Mammary epithelial cell (primary cell): ENCODE data around the gene SPATA46.

ENCODE experiments used
- EZH2 ChIP-seq: IDR thresholded peaks from 2 replicates; pipeline ENCODE4 v1.6.1; 2012; ENCODE audit warnings: low read length, inconsistent platforms, borderline replicate concordance
- TF ChIP-seq, protein P1 (sequence below), 2 donors: IDR thresholded peaks in 1 of 2; conservative IDR thresholded peaks in 1 of 2; 2 replicates each; pipeline ENCODE4 v1.5.1; 2011 to 2012; ENCODE audit warnings: inconsistent platforms in 2 of 2, low read length in 2 of 2, mild to moderate bottlenecking in 2 of 2, control low read depth in 1 of 2, low read depth in 1 of 2; ENCODE audit not compliant: insufficient read depth in 1 of 2; ENCODE audit errors: extremely low read depth in 1 of 2

DNA sequence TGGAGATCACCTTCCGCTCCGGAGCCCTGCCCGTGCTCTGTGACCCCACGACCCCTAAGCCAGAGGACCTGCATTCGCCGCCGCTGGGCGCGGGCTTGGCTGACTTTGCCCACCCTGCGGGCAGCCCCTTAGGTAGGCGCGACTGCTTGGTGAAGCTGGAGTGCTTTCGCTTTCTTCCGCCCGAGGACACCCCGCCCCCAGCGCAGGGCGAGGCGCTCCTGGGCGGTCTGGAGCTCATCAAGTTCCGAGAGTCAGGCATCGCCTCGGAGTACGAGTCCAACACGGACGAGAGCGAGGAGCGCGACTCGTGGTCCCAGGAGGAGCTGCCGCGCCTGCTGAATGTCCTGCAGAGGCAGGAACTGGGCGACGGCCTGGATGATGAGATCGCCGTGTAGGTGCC, 9.6 kb downstream of the SPATA46 start:
- TF ChIP-seq, protein P1, sequence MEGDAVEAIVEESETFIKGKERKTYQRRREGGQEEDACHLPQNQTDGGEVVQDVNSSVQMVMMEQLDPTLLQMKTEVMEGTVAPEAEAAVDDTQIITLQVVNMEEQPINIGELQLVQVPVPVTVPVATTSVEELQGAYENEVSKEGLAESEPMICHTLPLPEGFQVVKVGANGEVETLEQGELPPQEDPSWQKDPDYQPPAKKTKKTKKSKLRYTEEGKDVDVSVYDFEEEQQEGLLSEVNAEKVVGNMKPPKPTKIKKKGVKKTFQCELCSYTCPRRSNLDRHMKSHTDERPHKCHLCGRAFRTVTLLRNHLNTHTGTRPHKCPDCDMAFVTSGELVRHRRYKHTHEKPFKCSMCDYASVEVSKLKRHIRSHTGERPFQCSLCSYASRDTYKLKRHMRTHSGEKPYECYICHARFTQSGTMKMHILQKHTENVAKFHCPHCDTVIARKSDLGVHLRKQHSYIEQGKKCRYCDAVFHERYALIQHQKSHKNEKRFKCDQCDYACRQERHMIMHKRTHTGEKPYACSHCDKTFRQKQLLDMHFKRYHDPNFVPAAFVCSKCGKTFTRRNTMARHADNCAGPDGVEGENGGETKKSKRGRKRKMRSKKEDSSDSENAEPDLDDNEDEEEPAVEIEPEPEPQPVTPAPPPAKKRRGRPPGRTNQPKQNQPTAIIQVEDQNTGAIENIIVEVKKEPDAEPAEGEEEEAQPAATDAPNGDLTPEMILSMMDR (conservative IDR thresholded peaks at IDR 0.05 in 1 of 2, IDR thresholded peaks at IDR 0.05 in 1 of 2; ENCODE audit: extremely low read depth in 1 of 2, insufficient read depth in 1 of 2, low read depth in 1 of 2, low read length in 2 of 2) = no peak
- TF ChIP-seq EZH2 = no peak
